Measurements from ENCODE around the gene ZNF317.
A peak's percentile ranks its signal among the peaks of the same experiment; 100 is the strongest.
"Not testable (repeated sequence)": the region's sequence is repeated elsewhere in the genome, so short reads cannot be mapped to it uniquely, and the experiment has no call there.

The ZNF317 gene

GRCh38 chr19:9171393-9171991, 31.3 kb downstream of the ZNF317 start:
- no peak for DNase-seq

- no peak for DNase-seq
Measured at GRCh38 chr19:9175326-9175725, 35.1 kb downstream of the ZNF317 start.

GRCh38 chr19:9178901-9179300, 38.7 kb downstream of the ZNF317 start, which contains the start of gene OR7D2:
Gene OR7D2 (plus strand): TSS chr19:9178979. CDS start chr19:9185782, 6,803 bp downstream.
- DNase-seq, result no peak

- DNase-seq, result no peak
Measured at GRCh38 chr19:9183000-9183399, 42.8 kb downstream of the ZNF317 start.

GRCh38 chr19:9187191-9187590, 47.0 kb downstream of the ZNF317 start:
- no peak for DNase-seq

- DNase-seq, result no peak
Measured at GRCh38 chr19:9189535-9189934, 49.3 kb downstream of the ZNF317 start.

GRCh38 chr19:9198044-9198443, 57.8 kb downstream of the ZNF317 start:
- DNase-seq, result not testable (repeated sequence)

GRCh38 chr19:9205501-9206113, 65.4 kb downstream of the ZNF317 start:
- peak in 48 of 58 donors; percentile 0 to 67 (median 20) for DNase-seq
